ENCODE measurements around the gene ZNF610.

- TF ChIP-seq EZH2 (IDR thresholded peaks at IDR 0.05), result no peak
- no peak for TF ChIP-seq POLR2AphosphoS5 (IDR thresholded peaks at IDR 0.05; ENCODE audit: borderline replicate concordance, low read depth, low read length)
Measured at GRCh38 chr19:52336791-52337381, 843 bp downstream of the ZNF610 start.

Data from SK-N-MC (cell line).